ENCODE measurements around the gene MAGI1.
A peak's percentile ranks its signal among the peaks of the same experiment; 100 is the strongest.

DNA sequence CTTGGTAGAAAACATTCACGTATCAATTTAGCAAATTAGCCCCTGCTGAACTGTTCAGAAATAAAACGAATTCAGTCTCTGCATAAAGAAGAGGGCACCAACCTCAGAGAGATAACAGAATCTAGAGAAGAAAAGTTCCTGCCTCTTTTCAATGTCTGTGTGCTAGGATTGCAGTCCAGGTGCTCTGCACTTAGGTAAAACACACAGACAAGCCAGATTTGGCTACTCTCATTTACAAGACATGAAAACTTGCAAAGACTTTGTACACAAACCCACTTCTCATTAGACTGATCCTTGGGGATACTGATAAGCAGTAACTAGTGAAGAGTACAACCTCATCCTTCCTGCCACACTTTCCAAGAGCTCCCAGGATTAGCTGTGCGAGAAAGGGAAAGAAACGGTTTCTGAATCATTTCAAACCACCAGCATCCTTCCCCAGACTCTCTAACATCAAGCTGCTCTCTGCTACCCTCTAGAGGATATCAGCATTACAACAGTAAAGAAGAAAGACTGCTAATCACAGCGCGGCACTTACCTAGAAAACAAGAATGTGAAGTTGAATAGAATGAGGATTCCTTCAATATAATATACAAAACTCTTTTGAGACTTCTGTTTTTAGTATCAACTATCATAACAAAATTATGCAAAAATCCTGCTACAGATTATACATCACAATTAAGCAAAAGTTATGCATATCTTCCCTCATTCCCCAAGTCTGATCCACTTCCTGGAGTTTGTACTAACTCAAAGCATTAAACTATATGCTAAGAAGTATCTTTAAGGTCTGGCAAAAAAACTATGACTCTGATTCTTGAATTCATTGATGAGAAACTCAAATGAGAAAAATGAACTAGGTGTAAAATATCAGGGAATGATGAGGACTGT lies 306.4 kb downstream of the MAGI1 start:
- TF ChIP-seq, protein P1, sequence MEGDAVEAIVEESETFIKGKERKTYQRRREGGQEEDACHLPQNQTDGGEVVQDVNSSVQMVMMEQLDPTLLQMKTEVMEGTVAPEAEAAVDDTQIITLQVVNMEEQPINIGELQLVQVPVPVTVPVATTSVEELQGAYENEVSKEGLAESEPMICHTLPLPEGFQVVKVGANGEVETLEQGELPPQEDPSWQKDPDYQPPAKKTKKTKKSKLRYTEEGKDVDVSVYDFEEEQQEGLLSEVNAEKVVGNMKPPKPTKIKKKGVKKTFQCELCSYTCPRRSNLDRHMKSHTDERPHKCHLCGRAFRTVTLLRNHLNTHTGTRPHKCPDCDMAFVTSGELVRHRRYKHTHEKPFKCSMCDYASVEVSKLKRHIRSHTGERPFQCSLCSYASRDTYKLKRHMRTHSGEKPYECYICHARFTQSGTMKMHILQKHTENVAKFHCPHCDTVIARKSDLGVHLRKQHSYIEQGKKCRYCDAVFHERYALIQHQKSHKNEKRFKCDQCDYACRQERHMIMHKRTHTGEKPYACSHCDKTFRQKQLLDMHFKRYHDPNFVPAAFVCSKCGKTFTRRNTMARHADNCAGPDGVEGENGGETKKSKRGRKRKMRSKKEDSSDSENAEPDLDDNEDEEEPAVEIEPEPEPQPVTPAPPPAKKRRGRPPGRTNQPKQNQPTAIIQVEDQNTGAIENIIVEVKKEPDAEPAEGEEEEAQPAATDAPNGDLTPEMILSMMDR (IDR thresholded peaks at IDR 0.05): peak; percentile 67 to 76 (median 71)
- TF ChIP-seq POLR2A (IDR thresholded peaks at IDR 0.05): no peak

All from uterus (tissue), 2 donors.